EH (cell line): Measurements from ENCODE around the gene LGI2.
A peak's percentile ranks its signal among the peaks of the same experiment; 100 is the strongest.
"Not testable (repeated sequence)": the region's sequence is repeated elsewhere in the genome, so short reads cannot be mapped to it uniquely, and the experiment has no call there.

Experiments
- DNase-seq: peaks from one replicate; pipeline ENCODE4 v3.0.0-alpha.2; 2015; ENCODE audit warnings: low read depth

Gene LGI2

GRCh38 chr4:25050370-25051078 is 19.8 kb upstream of the LGI2 start:
- no peak for DNase-seq

- DNase-seq: no peak
Observed at GRCh38 chr4:25043548-25043947, 12.8 kb upstream of the LGI2 start.

- DNase-seq: no peak
Observed at GRCh38 chr4:25033526-25033925, 2.8 kb upstream of the LGI2 start.

GRCh38 chr4:25032126-25032525 is 1.4 kb upstream of the LGI2 start:
- peak; percentile 10 for DNase-seq

GRCh38 chr4:25031077-25031621 is 403 bp upstream of the LGI2 start:
- peak; percentile 19 for DNase-seq

- DNase-seq: no peak
Observed at GRCh38 chr4:25029479-25030276, 1.1 kb downstream of the LGI2 start.

- no peak for DNase-seq
Observed at GRCh38 chr4:25028851-25029250, 1.9 kb downstream of the LGI2 start.

- no peak for DNase-seq
Observed at GRCh38 chr4:25022766-25023165, 8.0 kb downstream of the LGI2 start.

- DNase-seq: no peak
Observed at GRCh38 chr4:25021216-25021615, 9.5 kb downstream of the LGI2 start.

GRCh38 chr4:25020236-25020635 is 10.5 kb downstream of the LGI2 start:
- peak; percentile 55 for DNase-seq

- DNase-seq: no peak
Observed at GRCh38 chr4:25019501-25019900, 11.2 kb downstream of the LGI2 start.

GRCh38 chr4:25015012-25015411 is 15.7 kb downstream of the LGI2 start:
- DNase-seq: no peak

- not testable (repeated sequence) for DNase-seq
Observed at GRCh38 chr4:25014662-25014983, 16.1 kb downstream of the LGI2 start.

- no peak for DNase-seq
Observed at GRCh38 chr4:25013756-25014661, 16.7 kb downstream of the LGI2 start.

GRCh38 chr4:25012655-25013054 is 18.1 kb downstream of the LGI2 start:
- DNase-seq: no peak

- DNase-seq: no peak
Observed at GRCh38 chr4:25011135-25011866, 19.4 kb downstream of the LGI2 start.

- no peak for DNase-seq
Observed at GRCh38 chr4:25007598-25007997, 23.1 kb downstream of the LGI2 start.

- no peak for DNase-seq
Observed at GRCh38 chr4:25002681-25003080, 28.1 kb downstream of the LGI2 start.

GRCh38 chr4:25001509-25001908 is 29.2 kb downstream of the LGI2 start:
- DNase-seq: no peak

GRCh38 chr4:25000639-25001038 is 30.1 kb downstream of the LGI2 start:
- no peak for DNase-seq

GRCh38 chr4:24999392-25000089 is 31.2 kb downstream of the LGI2 start:
- DNase-seq: peak; percentile 11
